H7 (cell line): ENCODE measurements around the gene COIL. TPM values are rescaled to one million over a fixed set of nuclear protein-coding genes. Genes with fewer than 3 reads are reported as not detected.

ENCODE experiments used
- DNase-seq: peaks from one replicate; pipeline ENCODE4 v3.0.0; 2012
- H3K27me3 ChIP-seq: 2 replicates; pipeline ENCODE4 v1.6.0; 2011; ENCODE audit warnings: mild to moderate bottlenecking, low read length; ENCODE audit not compliant: control insufficient read depth, insufficient read depth
- H3K36me3 ChIP-seq: replicated peaks from 2 replicates; pipeline ENCODE4 v1.5.1; 2011; ENCODE audit warnings: low read length; ENCODE audit not compliant: control insufficient read depth, insufficient read depth
- H3K4me3 ChIP-seq: 2 replicates; pipeline ENCODE4 v1.5.1; 2011; ENCODE audit warnings: low read depth, mild to moderate bottlenecking, control low read depth, low read length, moderate library complexity; ENCODE audit not compliant: insufficient read depth
- total RNA-seq: library from RNA; depleted of rRNA; stranded (reverse); fragments of >200 nt; shearing (Covaris generic); gene quantifications from 2 replicates; pipeline ENCODE4 v1.2.3, GENCODE V29; 2014

Gene COIL
- total RNA-seq, 1 experiment from 2014 or later, result 15.8 TPM

DNA sequence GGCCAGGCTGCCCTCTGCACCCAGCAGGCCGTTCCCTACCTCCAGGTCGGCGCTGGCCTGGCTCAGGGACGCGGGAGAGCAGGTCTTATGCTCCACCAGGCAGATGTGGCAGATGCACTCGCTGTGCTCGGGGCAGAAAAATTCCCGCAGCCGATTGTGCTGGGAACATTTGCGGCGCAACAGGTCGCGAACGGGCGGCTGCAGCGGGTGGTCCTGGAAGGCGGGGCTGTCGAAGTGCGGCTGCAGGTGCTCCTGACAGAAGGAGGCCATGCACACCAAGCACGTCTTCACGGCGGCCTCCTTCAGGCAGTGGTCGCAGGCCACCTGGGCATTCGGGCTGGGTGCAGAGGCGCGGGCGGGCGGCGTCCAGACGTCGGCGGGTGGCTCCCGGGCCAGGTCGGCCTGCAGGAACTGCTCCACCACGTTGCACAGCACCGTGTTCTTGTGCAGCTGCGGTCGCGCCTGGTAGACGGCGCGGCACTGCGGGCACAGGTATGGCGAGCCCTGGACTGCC is 47.4 kb downstream of the COIL start:
- peak; percentile 82 for DNase-seq
- Histone ChIP-seq H3K27me3 (peaks cover 22% of the 10 kb centered on the region), H3K4me3 (peak overlapping the region; percentile 84), H3K36me3 (no peaks in the 10 kb centered on the region; the same call in 1 of the 2 replicates)

DNA sequence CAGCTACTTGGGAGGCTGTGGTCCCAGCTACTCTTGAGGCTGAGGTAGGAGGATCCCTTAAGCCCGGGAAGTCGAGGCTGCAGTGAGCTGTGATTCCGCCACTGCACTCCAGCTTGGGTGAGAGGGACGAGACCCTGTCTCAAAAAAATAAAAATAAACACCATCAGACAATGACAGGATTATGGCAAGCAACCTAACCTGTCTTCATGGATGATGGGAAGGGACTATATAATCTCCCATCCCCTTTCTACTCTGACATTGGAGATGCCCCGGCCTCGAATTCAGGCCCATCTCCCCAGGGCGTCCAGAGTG is 47.9 kb downstream of the COIL start:
- Histone ChIP-seq H3K4me3 (peak overlapping the region; percentile 84), H3K27me3 (peaks cover 22% of the 10 kb centered on the region), H3K36me3 (no peaks in the 10 kb centered on the region; the same call in 1 of the 2 replicates)
- no peak for DNase-seq

DNA sequence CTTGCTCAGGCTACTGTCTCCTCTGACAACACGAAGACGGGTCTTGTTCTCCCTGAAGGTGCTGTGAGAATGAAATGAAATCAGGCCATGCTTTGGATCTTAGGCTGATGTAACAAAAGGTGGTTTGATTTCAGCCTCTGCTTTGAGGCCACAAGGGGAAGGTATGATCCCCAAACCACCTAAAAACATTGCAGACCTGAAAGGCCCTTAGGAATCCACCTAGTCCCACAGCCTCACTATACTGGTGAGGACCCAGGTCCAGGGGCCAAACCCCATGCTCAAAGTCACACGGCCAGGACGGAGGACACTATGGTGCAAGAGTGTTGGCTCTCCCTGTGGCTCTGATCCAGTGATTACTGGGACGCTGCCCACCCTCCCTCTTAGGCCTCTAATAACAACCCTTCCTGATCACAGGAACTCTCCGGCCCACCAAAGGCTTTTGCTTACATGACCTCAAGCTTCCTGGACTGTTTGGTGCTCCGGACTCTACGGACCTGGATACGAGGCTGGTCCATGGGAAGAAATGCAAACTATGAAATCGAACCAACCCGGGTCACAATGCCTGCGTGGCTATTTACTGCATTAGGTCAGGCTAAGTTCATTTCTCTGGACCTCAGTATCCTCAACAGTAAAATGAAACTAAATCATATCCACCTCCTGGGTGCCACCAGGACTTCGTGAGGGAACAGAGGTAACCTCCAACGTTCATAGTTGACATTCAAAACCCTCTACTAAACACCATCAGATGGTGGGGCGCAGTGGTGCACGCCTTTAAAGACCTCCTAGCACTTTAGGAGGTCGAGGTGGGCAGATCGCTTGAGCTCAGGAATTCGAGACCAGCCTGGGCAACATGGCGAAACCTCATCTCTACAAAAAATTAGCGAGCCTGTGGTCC is 48.5 kb downstream of the COIL start:
- Histone ChIP-seq H3K27me3 (peaks cover 22% of the 10 kb centered on the region), H3K4me3 (no peak overlapping the region), H3K36me3 (no peaks in the 10 kb centered on the region; the same call in 1 of the 2 replicates)
- no peak for DNase-seq

DNA sequence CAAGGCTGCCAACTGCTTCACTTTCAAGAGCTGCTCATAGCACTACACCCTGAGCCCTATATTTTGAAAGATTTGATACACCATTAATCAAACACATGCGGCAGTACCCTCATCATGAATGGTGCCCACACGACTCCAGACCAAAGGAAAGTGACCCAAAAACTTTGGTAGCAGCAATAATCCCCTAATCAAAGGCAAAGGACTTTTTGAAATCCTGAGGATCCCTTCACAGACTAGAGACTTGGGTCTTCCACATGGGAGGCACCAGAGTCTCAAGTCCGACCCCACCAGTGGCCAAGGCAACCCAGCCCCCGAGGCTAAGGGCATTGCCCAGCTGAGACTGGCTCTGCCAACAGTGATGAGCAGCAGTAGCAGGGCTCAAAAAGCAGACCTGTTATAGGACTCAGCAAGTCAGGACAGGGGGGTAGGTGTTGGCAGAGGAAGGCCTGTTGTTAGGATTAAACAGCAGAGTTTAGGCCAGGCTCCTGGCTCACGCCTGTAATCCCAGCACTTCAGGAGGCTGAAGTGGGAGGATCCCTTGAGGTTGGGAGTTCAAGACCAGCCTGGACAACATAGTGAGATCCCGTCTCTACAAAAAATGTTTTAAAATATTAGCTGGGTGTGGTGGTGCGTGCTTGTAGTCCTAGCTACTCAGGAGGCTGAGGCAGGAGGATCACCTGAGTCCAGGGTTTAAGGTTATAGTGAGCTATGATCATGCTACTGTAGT is 50.2 kb downstream of the COIL start:
- Histone ChIP-seq H3K27me3 (peaks cover 22% of the 10 kb centered on the region), H3K4me3 (no peak overlapping the region), H3K36me3 (no peaks in the 10 kb centered on the region; the same call in 1 of the 2 replicates)
- DNase-seq, result no peak

- DNase-seq, result no peak
- H3K4me3 ChIP-seq, result no peak overlapping the region
- peaks cover 17% of the 10 kb centered on the region for H3K27me3 ChIP-seq
- no peaks in the 10 kb centered on the region; the same call in 1 of the 2 replicates for H3K36me3 ChIP-seq
Observed at GRCh38 chr17:56909742-56910508, 50.9 kb downstream of the COIL start.

DNA sequence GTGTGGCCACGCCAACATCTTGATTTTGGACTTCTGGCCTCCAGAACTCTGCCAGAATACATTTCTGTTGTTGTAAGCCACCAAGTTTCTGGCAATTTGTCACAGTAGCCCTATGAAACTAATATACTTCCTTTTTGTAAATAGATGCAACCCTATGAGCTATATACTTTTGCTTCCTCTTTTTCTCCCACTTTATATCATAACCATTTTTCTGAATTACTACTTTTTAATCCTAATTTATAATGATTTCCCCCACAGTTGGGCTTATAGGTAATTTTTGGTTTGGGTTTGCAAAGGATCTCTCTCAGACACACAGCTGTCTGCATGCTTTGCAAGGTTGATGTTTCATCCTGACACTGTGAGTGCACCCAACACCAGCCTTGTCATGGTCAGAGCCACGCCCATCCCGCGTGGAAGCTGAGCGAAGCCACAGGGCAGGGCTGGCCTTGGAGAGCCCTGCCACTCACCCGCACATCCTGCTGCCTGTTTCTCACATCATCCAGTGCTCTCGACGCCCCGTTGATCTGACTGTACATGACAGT is 52.8 kb downstream of the COIL start:
- no peak for DNase-seq
- Histone ChIP-seq H3K36me3 (peaks cover 2% of the 10 kb centered on the region; the same call in 1 of the 2 replicates), H3K4me3 (no peak overlapping the region), H3K27me3 (peaks cover 3% of the 10 kb centered on the region; the same call in 1 of the 2 replicates)

GRCh38 chr17:56903560-56903959 is 57.3 kb downstream of the COIL start:
- Histone ChIP-seq H3K36me3 (peaks cover 7% of the 10 kb centered on the region), H3K27me3 (no peaks in the 10 kb centered on the region), H3K4me3 (no peak overlapping the region)
- no peak for DNase-seq

DNA sequence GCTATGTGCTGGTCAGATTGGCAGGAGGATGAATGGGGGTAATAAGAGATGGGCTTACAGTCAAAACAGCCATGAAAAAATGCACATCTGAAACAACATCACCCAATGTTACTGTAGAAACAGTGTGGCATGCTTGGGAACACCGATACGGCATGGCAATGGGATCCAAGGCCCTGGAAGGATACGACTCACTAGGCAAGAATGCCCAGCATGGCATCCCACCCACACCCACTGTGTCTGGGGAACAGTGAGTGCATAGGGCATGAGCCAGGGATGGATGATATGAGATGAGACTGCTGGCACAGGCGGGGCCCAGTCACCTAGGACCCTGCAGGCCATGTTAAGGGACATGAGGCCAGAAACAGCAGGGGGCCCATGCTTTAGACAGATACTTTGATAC is 58.5 kb downstream of the COIL start:
- no peak for DNase-seq
- Histone ChIP-seq H3K36me3 (peaks cover 7% of the 10 kb centered on the region), H3K4me3 (no peak overlapping the region), H3K27me3 (no peaks in the 10 kb centered on the region)

- Histone ChIP-seq H3K27me3 (no peaks in the 10 kb centered on the region), H3K4me3 (no peak overlapping the region), H3K36me3 (peaks cover 7% of the 10 kb centered on the region)
- DNase-seq, result no peak
Observed at GRCh38 chr17:56899403-56899802, 61.4 kb downstream of the COIL start.

GRCh38 chr17:56898874-56899273 is 62.0 kb downstream of the COIL start:
- DNase-seq, result no peak

DNA sequence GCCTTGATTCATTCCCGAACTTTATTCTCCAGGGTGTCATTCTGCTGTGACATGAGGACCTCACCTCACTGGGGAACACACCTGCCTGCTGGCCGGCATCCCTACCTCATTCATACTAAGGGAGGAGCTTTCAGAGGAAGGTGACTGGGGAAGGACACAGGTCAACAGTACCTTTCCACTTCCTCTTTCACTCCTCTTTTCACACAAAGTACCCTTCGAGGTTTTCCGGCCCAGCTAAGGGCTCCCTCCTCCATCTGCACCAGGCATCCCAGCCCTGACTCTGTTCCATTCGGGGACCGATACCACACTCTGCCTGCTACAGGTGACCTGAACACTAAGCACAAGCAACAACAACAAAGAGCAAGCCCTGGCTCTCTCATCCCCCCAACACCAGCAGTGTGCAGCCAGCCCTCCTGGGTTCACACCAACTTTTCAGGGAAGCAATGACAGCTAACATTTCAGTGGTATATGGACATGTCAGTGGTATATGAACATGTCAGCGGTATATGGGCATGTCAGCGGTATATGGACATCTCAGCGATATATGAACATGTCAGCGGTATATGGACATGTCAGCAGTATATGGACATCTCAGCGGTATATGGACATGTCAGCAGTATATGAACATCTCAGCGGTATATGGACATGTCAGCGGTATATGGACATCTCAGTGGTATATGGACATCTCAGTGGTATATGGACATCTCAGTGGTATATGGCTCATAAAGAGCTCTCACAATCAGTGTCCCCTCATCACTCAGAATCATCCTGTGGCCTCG is 63.0 kb downstream of the COIL start:
- Histone ChIP-seq H3K4me3 (no peak overlapping the region), H3K27me3 (no peaks in the 10 kb centered on the region)
- DNase-seq, result no peak

More at GRCh38 chr17:56898874-56899273, 62.0 kb downstream of the COIL start:
- no peak overlapping the region for H3K4me3 ChIP-seq
- H3K27me3 ChIP-seq, result no peaks in the 10 kb centered on the region
- peaks cover 5% of the 10 kb centered on the region for H3K36me3 ChIP-seq

DNA sequence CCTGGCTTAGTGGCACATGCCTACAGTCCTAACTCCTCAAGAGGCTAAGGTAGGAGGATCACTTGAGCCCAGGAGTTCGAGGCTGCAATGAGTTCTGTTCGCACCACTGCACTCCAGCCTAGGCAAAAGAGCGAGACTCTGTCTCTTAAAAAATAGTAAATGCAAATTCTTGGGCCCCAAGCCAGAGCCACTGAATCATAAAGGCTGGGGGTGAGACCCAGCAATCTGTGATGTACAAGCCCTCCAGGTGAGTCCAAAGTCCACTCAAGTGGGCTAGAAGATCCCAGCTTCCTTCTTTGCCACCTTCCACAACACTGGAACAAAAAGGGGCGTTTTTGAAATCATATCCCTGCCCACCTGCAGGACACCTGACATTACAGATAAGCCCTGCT is 63.9 kb downstream of the COIL start:
- H3K27me3 ChIP-seq, result no peaks in the 10 kb centered on the region
- H3K36me3 ChIP-seq, result peaks cover 4% of the 10 kb centered on the region
- no peak for DNase-seq
- H3K4me3 ChIP-seq, result no peak overlapping the region

More for the DNA sequence above, 63.0 kb downstream of the COIL start:
- peaks cover 5% of the 10 kb centered on the region for H3K36me3 ChIP-seq

- Histone ChIP-seq H3K4me3 (no peak overlapping the region), H3K27me3 (no peaks in the 10 kb centered on the region), H3K36me3 (peaks cover 3% of the 10 kb centered on the region)
- no peak for DNase-seq
Observed at GRCh38 chr17:56896217-56896967, 64.5 kb downstream of the COIL start.
